ENCODE measurements around the gene NCF2. TPM values are rescaled to one million over a fixed set of nuclear protein-coding genes. Genes with fewer than 3 reads are reported as not detected.
A peak's percentile ranks its signal among the peaks of the same experiment; 100 is the strongest.

Gene NCF2
- total and polyA plus RNA-seq, 12 donors: 2.3 to 22.7 (median 13.9) TPM

DNA sequence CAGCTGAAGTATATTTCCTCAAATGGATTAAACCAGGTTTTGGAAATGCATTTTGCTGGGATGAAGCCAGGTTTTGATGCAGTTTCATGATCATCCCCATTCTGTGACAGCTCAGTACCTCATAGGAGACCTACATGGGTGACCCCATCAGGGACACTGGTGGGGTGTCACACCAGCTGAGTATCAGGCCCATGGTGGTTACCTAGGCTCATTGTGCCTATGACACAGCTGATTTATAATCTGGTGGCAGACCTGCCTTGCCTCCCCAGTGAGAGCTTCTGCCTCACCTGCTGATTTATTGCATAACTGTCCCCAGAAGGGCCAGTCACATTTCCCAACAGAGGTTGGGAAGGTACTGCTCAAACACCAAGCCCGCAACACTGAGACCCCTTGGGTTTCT lies 3.8 kb downstream of the NCF2 start:
- H3K4me1 ChIP-seq (replicated peaks in 1 of 2): no peaks in the 10 kb centered on the region
- no peak overlapping the region for H3K4me3 ChIP-seq
- DNase-seq: no peak
- 67 to 100% (median 95%) methylated on average over 1 of the region's 1 CpG for WGBS, 4 donors
- intact Hi-C loops (cut with DNase I): no loop called here
- H3K36me3 ChIP-seq (replicated peaks in 1 of 2): no peaks in the 10 kb centered on the region
- no peaks in the 10 kb centered on the region for H3K9me3 ChIP-seq (replicated peaks in 1 of 3)
- no peak overlapping the region for H3K27ac ChIP-seq
- no peaks in the 10 kb centered on the region for H3K27me3 ChIP-seq
- TF ChIP-seq, protein P1, sequence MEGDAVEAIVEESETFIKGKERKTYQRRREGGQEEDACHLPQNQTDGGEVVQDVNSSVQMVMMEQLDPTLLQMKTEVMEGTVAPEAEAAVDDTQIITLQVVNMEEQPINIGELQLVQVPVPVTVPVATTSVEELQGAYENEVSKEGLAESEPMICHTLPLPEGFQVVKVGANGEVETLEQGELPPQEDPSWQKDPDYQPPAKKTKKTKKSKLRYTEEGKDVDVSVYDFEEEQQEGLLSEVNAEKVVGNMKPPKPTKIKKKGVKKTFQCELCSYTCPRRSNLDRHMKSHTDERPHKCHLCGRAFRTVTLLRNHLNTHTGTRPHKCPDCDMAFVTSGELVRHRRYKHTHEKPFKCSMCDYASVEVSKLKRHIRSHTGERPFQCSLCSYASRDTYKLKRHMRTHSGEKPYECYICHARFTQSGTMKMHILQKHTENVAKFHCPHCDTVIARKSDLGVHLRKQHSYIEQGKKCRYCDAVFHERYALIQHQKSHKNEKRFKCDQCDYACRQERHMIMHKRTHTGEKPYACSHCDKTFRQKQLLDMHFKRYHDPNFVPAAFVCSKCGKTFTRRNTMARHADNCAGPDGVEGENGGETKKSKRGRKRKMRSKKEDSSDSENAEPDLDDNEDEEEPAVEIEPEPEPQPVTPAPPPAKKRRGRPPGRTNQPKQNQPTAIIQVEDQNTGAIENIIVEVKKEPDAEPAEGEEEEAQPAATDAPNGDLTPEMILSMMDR (IDR thresholded peaks at IDR 0.05): no peak
- no peak for TF ChIP-seq POLR2A (IDR thresholded peaks at IDR 0.05)

DNA sequence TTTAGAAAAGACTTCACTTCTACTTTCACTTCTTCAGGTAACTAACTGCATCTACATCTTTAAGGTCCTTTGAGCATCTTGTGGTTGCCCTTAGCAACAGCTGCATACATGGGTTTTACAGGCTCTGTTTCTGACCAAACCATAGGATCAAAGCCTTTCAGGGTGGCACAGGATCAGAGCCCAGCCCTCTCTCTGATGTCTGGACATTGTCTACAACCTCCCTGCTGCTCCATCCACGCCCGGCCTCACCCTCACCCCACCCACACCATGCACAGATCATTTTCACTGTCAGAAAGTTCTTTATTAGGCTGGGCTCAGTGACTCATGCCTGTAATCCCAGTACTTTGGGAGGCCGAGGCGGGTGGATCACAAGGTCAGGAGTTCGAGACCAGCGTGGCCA lies 5.2 kb downstream of the NCF2 start:
- H3K27me3 ChIP-seq: no peaks in the 10 kb centered on the region
- H3K9me3 ChIP-seq (replicated peaks in 1 of 3): no peaks in the 10 kb centered on the region
- WGBS, 4 donors: 67 to 89% (median 73%) methylated on average over 6 of the region's 6 CpGs
- H3K4me1 ChIP-seq (replicated peaks in 1 of 2): no peaks in the 10 kb centered on the region
- intact Hi-C loops (cut with DNase I): no loop called here
- DNase-seq: no peak
- TF ChIP-seq, protein P1 (IDR thresholded peaks at IDR 0.05): no peak
- no peak for TF ChIP-seq POLR2A (IDR thresholded peaks at IDR 0.05)
- H3K36me3 ChIP-seq (replicated peaks in 1 of 2): no peaks in the 10 kb centered on the region
- no peak overlapping the region for H3K27ac ChIP-seq
- H3K4me3 ChIP-seq: no peak overlapping the region

DNA sequence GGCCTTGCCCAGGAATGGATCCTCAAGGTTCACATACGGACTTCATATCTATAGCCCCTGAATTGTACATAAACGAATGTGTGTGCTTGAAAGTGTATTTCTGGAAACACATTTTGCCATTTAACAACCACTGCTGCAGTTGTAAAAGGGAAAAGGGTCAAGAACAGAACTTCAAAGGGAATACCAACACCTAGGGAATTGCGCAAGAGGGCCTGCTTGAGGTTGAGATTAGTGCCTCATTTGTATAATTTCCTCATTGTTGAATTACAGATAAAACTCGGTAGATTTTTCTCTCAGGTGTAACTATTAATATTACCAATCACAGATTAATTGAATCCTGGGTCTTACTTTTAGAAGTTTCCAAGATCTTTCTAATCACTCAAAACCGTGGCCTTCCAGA lies 6.1 kb downstream of the NCF2 start:
- DNase-seq: no peak
- 67 to 79% (median 70%) methylated on average over 5 of the region's 5 CpGs for WGBS, 4 donors
- intact Hi-C loops (cut with DNase I): no loop called here
- TF ChIP-seq, protein P1 (IDR thresholded peaks at IDR 0.05): no peak
- no peak for TF ChIP-seq POLR2A (IDR thresholded peaks at IDR 0.05)
- H3K27ac ChIP-seq: peak overlapping the region in 1 of 5 donors; percentile 56
- H3K9me3 ChIP-seq (replicated peaks in 1 of 3): no peaks in the 10 kb centered on the region
- H3K4me3 ChIP-seq: no peak overlapping the region
- H3K27me3 ChIP-seq: no peaks in the 10 kb centered on the region
- H3K4me1 ChIP-seq (replicated peaks in 1 of 2): no peaks in the 10 kb centered on the region
- H3K36me3 ChIP-seq (replicated peaks in 1 of 2): no peaks in the 10 kb centered on the region

DNA sequence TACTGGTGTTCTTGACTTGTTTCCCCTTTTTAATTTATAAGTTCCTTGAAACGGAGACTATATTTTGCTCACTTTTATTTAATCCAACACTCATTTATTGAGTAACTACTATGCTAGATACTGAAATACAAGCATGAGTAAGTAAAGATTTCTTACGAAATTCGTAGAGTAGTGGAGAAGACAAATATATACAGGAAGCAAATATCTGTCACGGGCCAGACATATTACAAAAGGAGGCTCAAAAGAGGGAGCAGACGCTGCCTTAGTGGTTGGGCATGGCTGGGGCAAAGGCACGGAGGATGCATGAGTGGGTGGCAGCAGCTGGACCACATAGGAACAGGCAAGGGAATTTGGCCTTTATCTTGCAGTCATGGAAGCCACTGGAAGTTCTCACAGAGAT lies 6.8 kb downstream of the NCF2 start:
- peak overlapping the region in 1 of 5 donors; percentile 56 for H3K27ac ChIP-seq
- TF ChIP-seq, protein P1 (IDR thresholded peaks at IDR 0.05): no peak
- TF ChIP-seq POLR2A (IDR thresholded peaks at IDR 0.05): no peak
- intact Hi-C loops (cut with DNase I): no loop called here
- no peaks in the 10 kb centered on the region for H3K4me1 ChIP-seq (replicated peaks in 1 of 2)
- H3K27me3 ChIP-seq: no peaks in the 10 kb centered on the region
- DNase-seq: peak in 4 of 7 donors; percentile 39 to 60 (median 42)
- no peaks in the 10 kb centered on the region for H3K9me3 ChIP-seq (replicated peaks in 1 of 3)
- WGBS, 4 donors: 67 to 76% (median 69%) methylated on average over 6 of the region's 6 CpGs
- no peak overlapping the region for H3K4me3 ChIP-seq
- H3K36me3 ChIP-seq (replicated peaks in 1 of 2): no peaks in the 10 kb centered on the region
